LHCN-M2 (cell line): ENCODE results near the gene LTBP2. TPM values are rescaled to one million over a fixed set of nuclear protein-coding genes. Genes with fewer than 3 reads are reported as not detected.

ENCODE experiments used
- DNase-seq: peaks from one replicate; pipeline ENCODE4 v3.0.0-alpha.2; 2012; ENCODE audit warnings: low read depth
- polyA plus RNA-seq: library from polyadenylated mRNA; unstranded; fragments of >200 nt; gene quantifications from one replicate; pipeline ENCODE4 v1.2.1, GENCODE V29; 2012; ENCODE audit warnings: missing spikeins
- total RNA-seq: library from RNA; depleted of rRNA; stranded (reverse); fragments of >200 nt; gene quantifications from 2 replicates; pipeline ENCODE4 v1.2.3, GENCODE V29; 2014; rRNA removed

LTBP2 gene
- 151 and 211 TPM in 2 replicates for total RNA-seq
- polyA plus RNA-seq, result 104 TPM

DNA sequence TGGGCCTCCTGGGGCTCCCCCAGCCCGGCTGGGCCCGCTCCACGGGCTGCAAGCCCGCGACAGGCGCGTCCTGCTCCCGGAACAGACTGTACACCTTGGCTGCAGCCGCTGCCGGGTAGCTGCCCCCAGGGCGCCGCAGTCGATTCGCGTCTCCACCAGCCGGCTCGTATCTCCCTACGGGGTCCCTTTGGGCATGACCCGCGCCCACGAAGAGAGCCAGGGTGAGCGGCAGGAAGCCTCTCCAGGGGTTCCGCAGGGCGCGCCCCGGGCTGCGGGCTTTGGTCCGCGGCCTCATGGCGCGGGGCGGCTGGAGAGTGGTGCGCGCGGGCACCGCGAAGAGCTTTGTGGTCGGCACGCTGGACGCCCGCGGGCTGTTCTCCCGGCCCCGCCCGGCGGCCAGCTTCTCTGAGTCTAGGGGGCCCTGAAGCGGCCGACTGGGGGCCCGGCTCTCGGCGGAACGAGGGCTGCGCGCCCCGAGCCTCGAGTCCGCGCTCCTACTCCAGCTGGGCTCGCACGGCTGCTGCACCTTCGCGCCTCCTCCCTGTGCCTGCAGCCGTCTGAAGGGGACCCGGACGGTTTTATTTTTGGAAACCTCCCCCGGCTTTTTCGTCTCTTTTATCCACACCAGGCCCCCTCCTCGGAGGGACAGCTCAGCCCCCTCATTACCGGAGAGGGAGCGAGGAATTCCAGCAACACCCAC, at the start of gene LTBP2:
TSS of gene LTBP2 (minus strand) at position 588 of the 700 bp plus-strand sequence. CDS start at position 295, 293 bp downstream.
- peak; percentile 50 for DNase-seq

DNA sequence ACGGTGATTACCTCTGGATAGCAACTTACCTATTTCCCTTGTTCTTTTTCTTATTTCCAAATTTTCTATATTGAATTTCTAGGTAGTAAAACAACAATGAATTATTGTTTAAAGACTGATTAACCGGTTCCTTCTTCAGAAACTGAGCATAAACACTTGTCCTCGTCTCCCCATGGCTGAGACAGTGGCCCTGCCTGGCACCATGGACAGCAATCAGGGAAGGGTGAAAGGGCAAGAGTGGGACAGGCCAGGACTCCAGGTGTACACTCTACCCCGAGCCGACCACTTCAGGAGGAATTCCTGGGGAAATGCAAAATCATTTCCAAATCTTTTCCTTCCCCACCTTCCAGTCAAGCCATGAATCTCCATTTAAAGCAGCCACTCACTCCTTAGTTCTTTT, 48.8 kb upstream of the LTBP2 start:
- DNase-seq, result no peak

GRCh38 chr14:74660167-74660566, 48.1 kb upstream of the LTBP2 start:
- no peak for DNase-seq

GRCh38 chr14:74658535-74659131, 46.6 kb upstream of the LTBP2 start:
- DNase-seq, result peak; percentile 67

GRCh38 chr14:74656964-74657363, 44.9 kb upstream of the LTBP2 start:
- no peak for DNase-seq

- peak; percentile 60 for DNase-seq
Measured at GRCh38 chr14:74655599-74656395, 43.8 kb upstream of the LTBP2 start.

GRCh38 chr14:74654931-74655330, 42.9 kb upstream of the LTBP2 start:
- no peak for DNase-seq

GRCh38 chr14:74653386-74654138, 41.5 kb upstream of the LTBP2 start:
- DNase-seq, result no peak

DNA sequence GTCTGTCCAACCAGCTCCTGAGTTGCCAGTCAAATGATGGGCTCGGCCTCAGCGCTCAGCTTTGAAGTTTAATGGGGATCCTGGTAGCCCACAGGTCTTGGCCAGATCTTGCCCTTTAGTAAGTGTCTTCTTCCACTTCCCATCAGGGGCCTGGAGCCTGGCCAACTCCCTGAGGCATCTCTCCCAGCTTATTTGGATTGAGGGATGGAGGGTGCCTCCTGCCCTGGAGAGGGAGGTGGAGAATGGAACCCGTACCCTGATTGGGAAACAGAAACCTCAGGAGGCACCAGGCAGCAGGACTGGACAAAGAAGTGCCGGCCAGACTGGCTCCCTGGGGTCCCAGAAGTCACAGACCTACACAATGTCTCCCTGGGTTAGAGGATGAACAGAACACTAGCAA, 40.5 kb upstream of the LTBP2 start:
- no peak for DNase-seq

- no peak for DNase-seq
Measured at GRCh38 chr14:74650927-74651686, 39.1 kb upstream of the LTBP2 start.

- no peak for DNase-seq
Measured at GRCh38 chr14:74649673-74650072, 37.6 kb upstream of the LTBP2 start.

- DNase-seq, result no peak
Measured at GRCh38 chr14:74649167-74649566, 37.1 kb upstream of the LTBP2 start.

DNA sequence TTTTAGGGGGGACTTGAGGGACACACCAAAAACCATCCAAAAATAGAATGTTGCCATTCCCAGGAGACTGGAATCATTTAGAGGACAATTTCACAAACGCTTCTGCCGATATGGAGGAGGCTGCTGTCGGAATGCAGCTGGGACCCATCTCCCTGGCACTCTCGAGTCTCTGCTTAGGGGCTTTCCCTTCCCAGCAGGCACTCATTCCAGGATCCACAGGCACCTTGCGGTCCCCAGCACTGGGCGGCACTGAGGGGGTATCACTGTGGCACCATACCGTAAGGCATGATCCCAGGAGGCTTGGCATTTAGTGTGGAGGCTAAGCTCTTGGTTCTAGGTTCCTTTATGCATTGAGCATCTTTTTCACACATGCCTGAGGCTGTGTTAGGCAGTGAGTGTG, 36.6 kb upstream of the LTBP2 start:
- DNase-seq, result no peak

DNA sequence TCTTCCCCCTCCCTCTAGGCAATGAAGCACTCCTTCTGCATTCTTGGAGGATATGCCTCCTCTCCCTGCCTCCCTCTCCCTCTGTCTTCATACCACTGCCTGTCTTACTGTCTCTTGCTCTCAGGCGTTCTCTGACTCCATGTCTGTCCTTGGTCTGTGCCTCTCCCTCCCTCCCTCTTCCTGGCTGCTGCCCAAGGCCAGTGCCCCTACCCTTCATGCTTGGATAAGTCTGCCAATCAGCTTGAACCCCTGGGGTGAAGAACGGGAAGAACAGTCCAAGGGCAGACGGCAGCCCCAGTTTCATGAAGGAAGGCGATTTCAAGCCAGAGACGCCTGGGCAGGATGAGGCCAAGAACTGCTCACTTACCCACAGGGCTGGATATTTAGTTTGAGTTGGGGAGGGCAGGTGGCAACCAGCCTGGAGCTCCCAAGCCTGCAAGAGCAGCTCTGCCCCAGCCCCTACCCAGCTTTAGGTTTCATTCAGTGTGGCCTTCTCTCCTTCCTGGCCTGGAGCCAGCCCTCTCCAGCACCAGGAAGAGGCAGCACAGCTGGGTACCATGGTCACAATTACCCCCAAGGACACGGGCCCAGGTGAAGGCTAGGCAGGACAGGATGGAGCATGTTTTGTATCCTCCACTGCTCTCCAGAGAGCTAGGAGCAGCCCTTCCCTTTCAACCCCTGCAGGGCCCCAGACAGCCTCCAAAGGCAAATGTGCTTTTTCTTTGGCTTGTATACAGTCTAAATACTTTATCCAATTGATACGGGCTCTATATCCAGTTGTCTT, 35.8 kb upstream of the LTBP2 start:
- DNase-seq, result no peak

DNA sequence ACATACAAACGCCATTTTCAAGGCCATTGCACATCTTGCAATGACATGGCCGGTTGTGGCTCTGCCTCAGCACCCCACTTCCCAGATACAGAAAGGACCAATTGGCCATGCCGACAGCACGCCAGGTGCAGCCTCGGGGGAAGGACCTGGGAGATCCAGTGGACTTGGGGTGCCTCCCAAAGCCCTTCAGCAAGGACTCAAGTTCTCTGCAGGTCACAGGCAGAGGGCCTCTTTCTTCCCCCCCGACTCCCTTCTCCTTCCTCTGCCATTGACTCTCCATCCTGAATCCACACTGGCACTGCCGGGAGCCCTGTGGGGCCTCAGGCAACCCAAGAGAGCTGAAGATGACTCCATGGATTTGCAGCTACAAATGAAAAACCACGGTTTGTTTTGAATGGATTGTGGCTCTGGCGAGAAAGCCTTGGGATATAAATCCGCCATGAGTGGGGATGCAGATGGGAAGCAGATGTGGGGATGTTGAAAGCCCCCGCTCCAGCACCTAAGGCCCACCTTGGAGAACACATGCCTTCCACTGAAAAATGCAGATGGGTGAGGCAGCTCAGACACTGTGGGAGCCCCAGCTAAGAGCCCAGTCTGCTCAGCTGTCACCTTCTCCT, 35.1 kb upstream of the LTBP2 start:
- DNase-seq, result no peak

GRCh38 chr14:74645756-74646470, 33.9 kb upstream of the LTBP2 start:
- no peak for DNase-seq

DNA sequence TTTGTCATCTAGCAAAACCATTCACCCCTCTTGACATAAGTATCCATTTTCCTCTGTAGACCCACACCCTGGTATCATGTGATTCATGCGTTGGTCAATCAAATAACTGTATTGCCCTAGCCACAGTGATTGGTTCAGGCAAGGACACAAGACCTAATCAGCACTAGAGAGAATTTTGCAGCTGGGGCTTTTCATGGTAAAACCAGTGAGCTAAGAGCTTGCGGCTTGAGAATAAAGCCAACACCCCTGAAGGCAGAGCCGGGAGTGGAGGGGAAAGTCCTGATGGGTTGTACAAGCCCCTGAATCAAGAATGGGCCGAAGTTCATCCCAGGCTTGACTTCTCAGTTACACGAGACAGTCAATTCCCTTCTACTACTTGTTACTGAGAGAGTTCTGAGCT, 33.2 kb upstream of the LTBP2 start:
- DNase-seq, result no peak

DNA sequence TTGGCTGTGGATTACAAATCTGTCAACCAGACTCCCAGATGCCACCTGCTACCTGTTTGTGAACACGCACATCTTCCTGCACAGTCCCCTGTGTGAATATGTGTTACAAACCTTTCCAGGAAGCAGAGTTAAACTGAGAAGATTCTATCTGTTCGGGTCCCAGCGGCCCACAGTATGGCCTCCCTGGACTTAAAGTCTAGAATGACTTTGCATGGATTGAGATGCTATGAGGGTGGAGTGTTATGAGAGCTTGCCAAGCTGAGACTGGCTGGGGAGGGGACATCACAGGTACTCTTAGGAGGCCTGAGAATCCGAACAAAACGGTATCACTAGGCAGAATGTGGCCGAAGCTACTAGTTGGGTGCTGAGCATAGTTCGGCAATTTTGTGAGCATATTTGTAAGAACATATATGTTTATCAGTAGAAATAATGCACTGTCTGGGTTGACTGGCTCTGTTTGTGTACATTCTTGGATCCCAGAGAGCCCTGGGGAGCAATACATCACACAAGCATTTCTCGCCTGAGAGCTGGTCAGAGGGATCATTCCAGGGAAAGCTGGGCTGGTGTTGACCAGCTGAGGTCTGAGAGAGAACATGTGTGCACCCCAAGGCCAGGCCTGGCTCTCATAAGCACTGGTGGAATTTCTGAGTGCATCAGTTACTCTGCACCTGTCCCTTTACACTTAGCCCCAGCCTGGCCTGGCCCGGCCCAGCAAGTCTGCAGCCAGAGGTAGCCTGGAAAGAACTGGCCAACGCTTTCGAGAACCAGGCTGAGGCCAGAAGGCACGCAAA, 29.8 kb upstream of the LTBP2 start:
- no peak for DNase-seq
